ENCODE results near the gene DPP10.

The DPP10 gene

GRCh38 chr2:115694651-115695050 lies 1252.2 kb downstream of the DPP10 start:
- no peak for DNase-seq (ENCODE audit: low read depth in 3 of 3)

GRCh38 chr2:115733190-115733775 lies 1290.8 kb downstream of the DPP10 start:
- DNase-seq (ENCODE audit: low read depth in 3 of 3): no peak

GRCh38 chr2:115738111-115738510 lies 1295.7 kb downstream of the DPP10 start:
- DNase-seq (ENCODE audit: low read depth in 3 of 3): no peak

- DNase-seq (ENCODE audit: low read depth in 3 of 3): no peak
These were observed 1297.1 kb downstream of the DPP10 start for GRCh38 chr2:115739574-115739973.

- DNase-seq (ENCODE audit: low read depth in 3 of 3): no peak
These were observed 1303.7 kb downstream of the DPP10 start for GRCh38 chr2:115746151-115746550.

GRCh38 chr2:115757286-115757685 lies 1314.8 kb downstream of the DPP10 start:
- DNase-seq (ENCODE audit: low read depth in 3 of 3): no peak

GRCh38 chr2:115763601-115764000 lies 1321.2 kb downstream of the DPP10 start:
- no peak for DNase-seq (ENCODE audit: low read depth in 3 of 3)

GRCh38 chr2:115771516-115771915 lies 1329.1 kb downstream of the DPP10 start:
- DNase-seq (ENCODE audit: low read depth in 3 of 3): no peak

- DNase-seq (ENCODE audit: low read depth in 3 of 3): no peak
These were observed 1331.9 kb downstream of the DPP10 start for GRCh38 chr2:115774361-115774760.

GRCh38 chr2:115779085-115779632 lies 1336.7 kb downstream of the DPP10 start:
- no peak for DNase-seq (ENCODE audit: low read depth in 3 of 3)

GRCh38 chr2:115782286-115782685 lies 1339.8 kb downstream of the DPP10 start:
- DNase-seq (ENCODE audit: low read depth in 3 of 3): no peak

GRCh38 chr2:115796078-115796477 lies 1353.6 kb downstream of the DPP10 start:
- no peak for DNase-seq (ENCODE audit: low read depth in 3 of 3)

GRCh38 chr2:115807276-115807675 lies 1364.8 kb downstream of the DPP10 start:
- DNase-seq (ENCODE audit: low read depth in 3 of 3): no peak

GRCh38 chr2:115825912-115826311 lies 1383.5 kb downstream of the DPP10 start:
- no peak for DNase-seq (ENCODE audit: low read depth in 3 of 3)

GRCh38 chr2:115833196-115833595 lies 1390.8 kb downstream of the DPP10 start:
- no peak for DNase-seq (ENCODE audit: low read depth in 3 of 3)

- DNase-seq (ENCODE audit: low read depth in 3 of 3): no peak
These were observed 1396.1 kb downstream of the DPP10 start for GRCh38 chr2:115838539-115838938.

GRCh38 chr2:115842306-115842705 lies 1399.9 kb downstream of the DPP10 start:
- no peak for DNase-seq (ENCODE audit: low read depth in 3 of 3)

GRCh38 chr2:115848192-115848591 lies 1405.8 kb downstream of the DPP10 start:
- no peak for DNase-seq (ENCODE audit: low read depth in 3 of 3)

- no peak for DNase-seq (ENCODE audit: low read depth in 3 of 3)
These were observed 1424.6 kb downstream of the DPP10 start for GRCh38 chr2:115867024-115867423.

GRCh38 chr2:115874427-115874826 lies 1432.0 kb downstream of the DPP10 start:
- DNase-seq (ENCODE audit: low read depth in 3 of 3): no peak

- no peak for DNase-seq (ENCODE audit: low read depth in 3 of 3)
These were observed 1438.1 kb downstream of the DPP10 start for GRCh38 chr2:115880558-115880957.

- DNase-seq (ENCODE audit: low read depth in 3 of 3): no peak
These were observed 1444.9 kb downstream of the DPP10 start for GRCh38 chr2:115887209-115887776.
